IPS-18a (cell line): ENCODE results near the gene CYB561.

Experiments
- H3K27ac ChIP-seq: one replicate; pipeline ENCODE4 v1.5.1; 2013; ENCODE audit warnings: low read length
- H3K27me3 ChIP-seq: one replicate; pipeline ENCODE4 v1.6.1; 2013; ENCODE audit warnings: mild to moderate bottlenecking, low read length; ENCODE audit not compliant: control insufficient read depth, insufficient read depth
- H3K36me3 ChIP-seq: one replicate; pipeline ENCODE4 v1.6.1; 2013; ENCODE audit warnings: low read depth, low read length; ENCODE audit not compliant: control insufficient read depth
- H3K4me1 ChIP-seq: one replicate; pipeline ENCODE4 v1.6.1; 2013; ENCODE audit warnings: low read depth, low read length; ENCODE audit not compliant: control insufficient read depth
- H3K4me3 ChIP-seq: one replicate; pipeline ENCODE4 v1.5.1; 2013; ENCODE audit warnings: low read length
- H3K9ac ChIP-seq: one replicate; pipeline ENCODE4 v1.6.1; 2013; ENCODE audit warnings: mild to moderate bottlenecking, low read length, moderate library complexity
- H3K9me3 ChIP-seq: one replicate; pipeline ENCODE4 v1.6.1; 2013; ENCODE audit warnings: low read depth, low read length; ENCODE audit not compliant: control insufficient read depth

The CYB561 gene

DNA sequence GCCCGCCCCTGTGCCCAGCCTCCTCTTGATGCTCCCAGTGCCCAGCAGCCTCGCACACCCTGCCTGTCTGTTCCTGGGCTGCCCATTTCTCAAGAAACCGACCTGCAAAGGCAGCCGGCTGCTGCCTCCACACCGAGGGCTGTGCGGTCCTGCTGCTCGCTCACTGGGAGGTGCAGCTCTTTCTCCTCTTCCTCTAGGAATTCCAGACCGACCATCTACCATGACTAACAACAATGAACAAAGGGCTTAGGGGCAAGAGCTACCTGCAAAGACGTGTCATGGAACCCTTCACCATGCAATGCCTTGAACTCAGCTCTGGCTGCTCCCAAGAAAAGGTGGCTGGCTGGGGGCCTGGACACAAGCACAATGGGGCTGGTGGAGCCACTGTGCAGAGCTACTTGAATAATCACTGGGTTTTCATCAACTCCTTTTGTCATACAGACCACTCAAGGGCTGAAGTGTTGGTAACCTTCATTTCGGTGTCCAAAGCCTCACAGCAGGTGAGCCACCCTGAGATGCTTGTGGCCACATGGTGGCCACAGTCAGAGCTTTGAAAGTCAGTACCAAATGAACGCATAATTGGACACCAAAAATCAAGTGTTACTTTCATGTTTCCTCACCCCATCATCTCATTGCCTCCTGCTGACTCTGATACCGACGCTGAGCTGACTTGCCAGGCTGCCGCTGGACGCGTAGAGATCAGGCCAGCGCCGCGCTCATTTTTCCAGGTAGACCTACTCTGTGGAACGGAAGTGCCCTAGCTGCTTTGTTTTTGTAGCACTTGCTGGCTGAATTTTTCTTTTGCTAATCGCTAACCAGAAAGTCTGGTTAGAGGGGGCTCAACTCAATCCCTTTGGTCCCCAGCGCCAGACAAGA, 19.8 kb downstream of the CYB561 start:
- Histone ChIP-seq H3K9ac (no peak overlapping the region), H3K36me3 (no peaks in the 10 kb centered on the region), H3K4me3 (no peak overlapping the region), H3K9me3 (no peaks in the 10 kb centered on the region), H3K27me3 (no peaks in the 10 kb centered on the region), H3K4me1 (peaks cover 8% of the 10 kb centered on the region), H3K27ac (no peak overlapping the region)

- Histone ChIP-seq H3K4me1 (peaks cover 8% of the 10 kb centered on the region), H3K9ac (no peak overlapping the region), H3K27ac (no peak overlapping the region), H3K9me3 (no peaks in the 10 kb centered on the region), H3K36me3 (no peaks in the 10 kb centered on the region), H3K27me3 (no peaks in the 10 kb centered on the region), H3K4me3 (no peak overlapping the region)
These were observed 20.6 kb downstream of the CYB561 start for GRCh38 chr17:63425483-63425882.

GRCh38 chr17:63423963-63424362, 22.1 kb downstream of the CYB561 start:
- H3K27ac ChIP-seq, result no peak overlapping the region
- no peaks in the 10 kb centered on the region for H3K27me3 ChIP-seq
- H3K9me3 ChIP-seq, result no peaks in the 10 kb centered on the region
- no peak overlapping the region for H3K4me3 ChIP-seq
- no peaks in the 10 kb centered on the region for H3K36me3 ChIP-seq
- H3K9ac ChIP-seq, result no peak overlapping the region
- H3K4me1 ChIP-seq, result peaks cover 8% of the 10 kb centered on the region

- H3K27ac ChIP-seq, result no peak overlapping the region
These were observed 22.7 kb downstream of the CYB561 start for GRCh38 chr17:63423251-63423950.

DNA sequence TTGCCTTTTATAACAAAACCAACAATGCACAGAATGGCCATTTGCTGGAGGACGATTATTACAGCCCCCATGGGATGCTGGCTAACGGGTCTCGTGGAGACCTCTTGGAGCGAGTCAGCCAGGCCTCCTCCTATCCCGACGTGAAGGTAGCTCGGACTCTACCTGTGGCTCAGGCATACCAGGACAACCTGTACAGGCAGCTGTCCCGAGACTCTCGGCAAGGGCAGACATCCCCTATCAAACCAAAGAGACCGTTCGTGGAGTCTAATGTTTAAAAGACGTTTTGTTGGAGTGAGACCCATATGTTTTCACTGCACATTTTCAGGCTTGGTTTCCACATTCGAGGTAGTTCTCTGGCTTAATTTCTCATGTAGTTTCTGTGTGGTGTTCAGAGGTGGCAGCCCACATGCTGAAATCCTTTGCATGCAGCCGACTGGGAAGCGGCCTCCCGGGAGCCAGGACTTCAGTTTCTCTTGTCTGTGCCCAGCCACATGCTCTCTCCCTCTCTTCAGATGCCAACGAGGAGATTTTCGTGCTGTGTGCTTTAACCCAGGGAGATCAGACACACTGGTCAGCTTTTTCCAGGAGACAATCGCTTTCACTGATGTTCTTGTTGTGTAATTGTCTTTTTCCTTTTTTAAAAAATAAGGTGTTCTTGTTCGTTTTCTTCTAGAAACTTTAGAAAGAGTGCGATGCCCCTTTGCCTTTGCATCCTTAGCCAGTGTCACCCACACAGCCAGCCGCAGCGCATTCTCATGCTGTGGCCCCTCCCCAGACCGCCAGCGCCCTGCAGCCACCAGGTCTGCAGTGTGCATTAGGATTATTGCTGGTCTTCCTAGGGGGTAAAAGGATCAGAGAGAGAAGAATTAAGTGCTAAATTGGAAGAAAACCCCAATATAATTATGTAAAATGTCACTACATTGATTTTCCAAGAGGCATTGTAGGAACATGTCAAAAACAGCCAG, 24.1 kb downstream of the CYB561 start:
- Histone ChIP-seq H3K27me3 (no peaks in the 10 kb centered on the region), H3K27ac (no peak overlapping the region), H3K36me3 (no peaks in the 10 kb centered on the region), H3K4me1 (no peaks in the 10 kb centered on the region), H3K4me3 (no peak overlapping the region), H3K9ac (no peak overlapping the region), H3K9me3 (no peaks in the 10 kb centered on the region)

More at GRCh38 chr17:63423251-63423950, 22.7 kb downstream of the CYB561 start:
- Histone ChIP-seq H3K27me3 (no peaks in the 10 kb centered on the region), H3K4me1 (peaks cover 8% of the 10 kb centered on the region), H3K4me3 (no peak overlapping the region), H3K9ac (no peak overlapping the region), H3K9me3 (no peaks in the 10 kb centered on the region), H3K36me3 (no peaks in the 10 kb centered on the region)

DNA sequence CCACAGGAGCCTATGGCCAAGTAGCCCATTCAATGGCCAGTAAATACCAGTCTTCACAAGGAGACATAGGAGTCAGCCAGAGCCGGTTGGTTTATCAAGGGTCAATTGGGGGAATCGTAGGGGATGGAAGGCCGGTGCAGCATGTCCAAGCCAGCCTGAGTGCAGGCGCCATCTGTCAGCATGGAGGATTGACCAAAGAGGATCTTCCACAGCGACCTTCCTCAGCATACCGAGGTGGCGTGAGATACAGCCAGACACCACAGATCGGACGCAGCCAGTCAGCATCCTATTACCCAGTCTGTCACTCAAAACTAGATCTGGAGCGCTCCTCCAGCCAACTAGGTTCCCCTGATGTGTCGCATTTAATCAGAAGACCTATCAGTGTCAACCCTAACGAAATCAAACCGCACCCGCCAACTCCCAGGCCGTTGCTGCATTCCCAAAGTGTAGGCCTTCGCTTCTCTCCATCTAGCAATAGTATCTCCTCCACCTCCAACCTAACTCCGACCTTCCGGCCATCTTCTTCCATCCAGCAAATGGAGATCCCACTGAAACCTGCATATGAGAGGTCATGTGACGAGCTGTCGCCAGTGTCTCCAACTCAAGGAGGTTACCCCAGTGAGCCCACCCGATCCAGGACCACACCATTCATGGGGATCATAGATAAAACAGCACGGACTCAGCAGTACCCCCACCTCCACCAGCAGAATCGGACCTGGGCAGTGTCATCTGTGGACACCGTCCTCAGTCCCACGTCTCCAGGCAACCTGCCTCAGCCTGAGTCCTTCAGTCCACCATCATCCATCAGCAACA, 25.0 kb downstream of the CYB561 start:
- Histone ChIP-seq H3K9me3 (no peaks in the 10 kb centered on the region), H3K27ac (no peak overlapping the region), H3K9ac (no peak overlapping the region), H3K4me1 (no peaks in the 10 kb centered on the region), H3K27me3 (no peaks in the 10 kb centered on the region), H3K4me3 (no peak overlapping the region), H3K36me3 (no peaks in the 10 kb centered on the region)

DNA sequence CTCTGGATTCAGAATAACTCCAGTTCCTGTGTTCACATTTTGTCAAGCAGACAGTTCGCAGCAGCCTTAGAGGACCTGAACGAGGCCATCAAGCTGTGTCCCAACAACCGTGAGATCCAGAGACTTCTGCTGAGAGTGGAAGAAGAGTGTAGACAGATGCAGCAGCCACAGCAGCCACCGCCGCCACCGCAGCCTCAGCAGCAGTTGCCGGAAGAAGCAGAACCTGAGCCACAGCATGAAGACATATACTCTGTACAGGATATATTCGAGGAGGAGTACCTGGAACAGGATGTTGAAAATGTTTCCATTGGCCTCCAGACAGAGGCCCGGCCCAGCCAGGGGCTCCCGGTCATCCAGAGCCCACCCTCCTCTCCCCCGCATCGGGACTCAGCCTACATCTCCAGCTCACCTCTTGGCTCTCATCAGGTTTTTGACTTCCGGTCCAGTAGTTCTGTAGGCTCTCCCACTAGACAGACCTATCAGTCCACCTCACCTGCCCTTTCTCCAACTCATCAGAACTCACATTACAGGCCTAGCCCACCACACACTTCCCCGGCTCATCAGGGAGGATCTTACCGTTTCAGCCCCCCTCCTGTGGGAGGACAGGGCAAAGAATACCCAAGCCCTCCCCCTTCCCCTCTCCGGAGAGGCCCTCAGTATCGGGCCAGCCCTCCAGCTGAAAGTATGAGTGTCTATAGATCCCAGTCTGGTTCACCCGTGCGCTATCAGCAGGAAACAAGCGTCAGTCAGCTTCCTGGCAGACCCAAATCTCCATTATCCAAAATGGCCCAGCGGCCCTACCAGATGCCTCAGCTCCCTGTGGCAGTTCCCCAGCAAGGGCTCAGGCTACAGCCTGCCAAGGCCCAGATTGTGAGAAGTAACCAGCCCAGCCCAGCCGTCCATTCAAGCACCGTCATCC, 25.9 kb downstream of the CYB561 start:
- Histone ChIP-seq H3K4me3 (no peak overlapping the region), H3K27ac (no peak overlapping the region), H3K36me3 (no peaks in the 10 kb centered on the region), H3K4me1 (no peaks in the 10 kb centered on the region), H3K9me3 (no peaks in the 10 kb centered on the region), H3K9ac (no peak overlapping the region), H3K27me3 (no peaks in the 10 kb centered on the region)

DNA sequence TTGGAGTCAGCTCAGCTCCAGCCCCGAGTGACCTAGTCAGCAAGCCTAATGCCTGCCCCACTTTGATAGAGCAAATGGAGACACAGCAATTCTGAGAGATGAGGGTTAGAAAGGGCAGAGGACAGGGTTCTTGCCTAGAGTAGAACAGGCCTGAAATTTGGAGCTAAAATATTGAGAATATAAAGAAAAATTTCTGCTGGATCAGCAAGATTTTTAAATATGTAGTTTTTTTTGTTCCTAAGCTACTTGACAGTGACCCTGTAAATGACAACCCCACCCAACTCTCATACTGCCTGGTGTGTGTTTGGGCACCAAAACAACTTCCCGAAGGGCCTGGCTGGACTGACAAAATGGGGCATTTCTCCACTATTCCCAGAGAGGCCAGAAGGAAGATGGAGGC, 26.7 kb downstream of the CYB561 start:
- Histone ChIP-seq H3K9me3 (no peaks in the 10 kb centered on the region), H3K27me3 (no peaks in the 10 kb centered on the region), H3K9ac (no peak overlapping the region), H3K4me1 (no peaks in the 10 kb centered on the region), H3K4me3 (no peak overlapping the region), H3K36me3 (no peaks in the 10 kb centered on the region), H3K27ac (no peak overlapping the region)

DNA sequence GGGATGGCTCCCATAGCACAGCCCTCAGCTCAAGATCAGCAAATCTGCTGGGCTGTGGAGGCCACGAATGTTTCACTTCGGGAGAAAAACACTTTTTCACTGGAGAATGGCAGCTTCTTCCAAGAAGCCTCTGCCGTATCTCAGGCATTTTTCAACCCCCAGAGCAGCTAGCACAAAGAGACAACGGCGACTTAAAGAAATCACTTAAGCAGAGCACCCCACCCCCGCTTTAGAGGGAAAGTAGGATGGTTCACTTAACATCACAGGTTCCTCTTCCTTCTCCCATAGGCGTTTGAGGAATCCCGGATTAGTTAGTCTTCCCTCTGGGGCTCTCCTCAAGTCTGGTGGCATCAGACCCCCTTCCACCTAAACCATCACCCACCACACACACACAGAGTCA, 27.6 kb downstream of the CYB561 start:
- Histone ChIP-seq H3K4me1 (no peaks in the 10 kb centered on the region), H3K4me3 (no peak overlapping the region), H3K9me3 (no peaks in the 10 kb centered on the region), H3K9ac (no peak overlapping the region), H3K36me3 (no peaks in the 10 kb centered on the region), H3K27ac (no peak overlapping the region), H3K27me3 (no peaks in the 10 kb centered on the region)

DNA sequence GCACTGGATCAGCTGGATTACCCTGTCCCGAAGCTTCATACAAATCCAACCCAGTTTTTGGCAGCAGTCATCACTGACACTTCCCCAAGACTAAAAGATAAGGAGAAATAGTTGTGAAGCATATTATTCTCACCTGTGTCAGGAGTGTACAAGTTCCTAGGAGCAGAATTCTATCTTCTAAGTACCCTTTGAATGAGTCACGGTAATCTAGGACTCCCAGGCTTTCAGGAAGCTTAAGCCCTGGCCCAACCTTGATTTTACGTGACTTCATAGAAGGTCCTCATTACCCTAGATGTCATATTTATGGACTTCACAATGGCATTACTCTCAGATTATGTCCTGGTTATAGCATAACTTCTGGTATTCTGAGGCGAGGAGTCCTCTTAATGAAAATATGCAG, 31.9 kb downstream of the CYB561 start:
- Histone ChIP-seq H3K4me3 (no peak overlapping the region), H3K27me3 (no peaks in the 10 kb centered on the region), H3K27ac (no peak overlapping the region), H3K9ac (no peak overlapping the region), H3K36me3 (no peaks in the 10 kb centered on the region), H3K4me1 (no peaks in the 10 kb centered on the region), H3K9me3 (no peaks in the 10 kb centered on the region)
